ENCODE measurements around the gene DHX40.
A peak's percentile ranks its signal among the peaks of the same experiment; 100 is the strongest.
"Not testable (repeated sequence)": the region's sequence is repeated elsewhere in the genome, so short reads cannot be mapped to it uniquely, and the experiment has no call there.

The DHX40 gene

GRCh38 chr17:59565171-59565958 is at the start of gene DHX40:
Gene DHX40 (plus strand): TSS chr17:59565610. CDS start chr17:59565672, 62 bp downstream.
- DNase-seq (ENCODE audit: low spot score): peak; percentile 89

- DNase-seq (ENCODE audit: low spot score): no peak
These were observed 49.0 kb upstream of the DHX40 start for GRCh38 chr17:59516451-59516850.

- DNase-seq (ENCODE audit: low spot score): no peak
These were observed 46.3 kb upstream of the DHX40 start for GRCh38 chr17:59519132-59519531.

GRCh38 chr17:59520251-59520650 is 45.2 kb upstream of the DHX40 start:
- DNase-seq (ENCODE audit: low spot score): no peak

GRCh38 chr17:59521465-59522126 is 43.8 kb upstream of the DHX40 start:
- DNase-seq (ENCODE audit: low spot score): peak; percentile 46

- DNase-seq (ENCODE audit: low spot score): not testable (repeated sequence)
These were observed 40.5 kb upstream of the DHX40 start for GRCh38 chr17:59524930-59525329.

GRCh38 chr17:59525668-59526067 is 39.7 kb upstream of the DHX40 start:
- no peak for DNase-seq (ENCODE audit: low spot score)

GRCh38 chr17:59526451-59526850 is 39.0 kb upstream of the DHX40 start:
- DNase-seq (ENCODE audit: low spot score): no peak

GRCh38 chr17:59527325-59527917 is 38.0 kb upstream of the DHX40 start:
- no peak for DNase-seq (ENCODE audit: low spot score)

- no peak for DNase-seq (ENCODE audit: low spot score)
These were observed 37.5 kb upstream of the DHX40 start for GRCh38 chr17:59527931-59528330.

GRCh38 chr17:59530531-59530930 is 34.9 kb upstream of the DHX40 start:
- no peak for DNase-seq (ENCODE audit: low spot score)

GRCh38 chr17:59533694-59534093 is 31.7 kb upstream of the DHX40 start:
- DNase-seq (ENCODE audit: low spot score): no peak

- no peak for DNase-seq (ENCODE audit: low spot score)
These were observed 30.8 kb upstream of the DHX40 start for GRCh38 chr17:59534583-59534982.

- DNase-seq (ENCODE audit: low spot score): no peak
These were observed 27.1 kb upstream of the DHX40 start for GRCh38 chr17:59538195-59538909.

GRCh38 chr17:59542960-59543635 is 22.3 kb upstream of the DHX40 start:
- no peak for DNase-seq (ENCODE audit: low spot score)

GRCh38 chr17:59545942-59546341 is 19.5 kb upstream of the DHX40 start:
- DNase-seq (ENCODE audit: low spot score): no peak

GRCh38 chr17:59547131-59547915 is 18.1 kb upstream of the DHX40 start:
- DNase-seq (ENCODE audit: low spot score): no peak

GRCh38 chr17:59548985-59549384 is 16.4 kb upstream of the DHX40 start:
- not testable (repeated sequence) for DNase-seq (ENCODE audit: low spot score)

- DNase-seq (ENCODE audit: low spot score): no peak
These were observed 14.7 kb upstream of the DHX40 start for GRCh38 chr17:59550703-59551102.

GRCh38 chr17:59558039-59558438 is 7.4 kb upstream of the DHX40 start:
- no peak for DNase-seq (ENCODE audit: low spot score)

- peak; percentile 40 for DNase-seq (ENCODE audit: low spot score)
These were observed 6.5 kb upstream of the DHX40 start for GRCh38 chr17:59558953-59559352.

Measured in kidney capillary endothelial cell (primary cell).